Stimulated activated CD8-positive, alpha-beta memory T cell treated with anti-CD3 and anti-CD28 coated beads, Interleukin-12 subunit alpha, Interleukin-12 subunit beta, amount 100 ng/mL, for 24 hours (primary cell): Measurements from ENCODE around the gene RPS10.
"Not testable (repeated sequence)": the region's sequence is repeated elsewhere in the genome, so short reads cannot be mapped to it uniquely, and the experiment has no call there.

Source experiments
- DNase-seq: peaks from one replicate; pipeline ENCODE4 v3.0.0-alpha.2; 2020; ENCODE audit errors: extremely low read depth

Gene RPS10

DNA sequence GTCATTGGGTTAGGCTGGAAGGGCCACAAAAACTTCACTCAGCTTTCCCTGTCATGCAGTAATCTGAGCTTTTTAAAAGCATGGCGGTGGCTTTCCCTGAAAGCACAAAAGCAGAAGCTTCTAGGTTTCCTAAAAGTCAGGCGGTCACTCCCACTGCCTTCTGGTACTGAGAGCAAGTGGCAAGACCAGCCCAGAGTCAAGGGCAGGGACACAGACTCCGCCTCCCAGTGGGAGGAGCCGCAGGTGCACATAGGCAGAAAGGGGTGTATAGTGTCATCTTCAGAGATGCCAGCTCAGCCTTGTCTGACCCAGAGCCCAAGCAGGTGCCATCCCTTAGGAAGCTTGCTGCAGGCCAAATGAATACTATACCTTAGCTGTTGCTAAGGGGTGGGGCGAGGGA, 22.0 kb upstream of the RPS10 start:
- DNase-seq = no peak

DNA sequence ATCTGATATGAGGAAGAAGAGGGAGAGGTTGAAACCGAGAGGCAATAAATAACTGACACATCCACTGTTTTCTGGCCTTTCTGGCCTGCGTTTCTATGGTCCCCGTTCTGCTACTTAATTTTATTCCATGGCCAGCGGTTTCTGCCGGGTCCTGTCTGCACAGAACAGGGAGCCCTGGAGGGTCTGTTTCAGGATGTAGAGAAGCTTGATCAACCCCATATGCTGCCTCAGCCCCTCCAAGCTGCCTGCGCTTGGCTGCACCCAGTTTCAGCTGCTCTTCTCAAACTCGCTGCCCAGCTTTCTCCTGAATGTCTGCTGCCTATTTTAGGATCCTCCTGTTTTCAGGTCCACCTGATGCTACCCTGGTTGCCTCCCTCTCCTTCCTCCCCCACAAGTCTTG, 21.5 kb upstream of the RPS10 start:
- DNase-seq = no peak

DNA sequence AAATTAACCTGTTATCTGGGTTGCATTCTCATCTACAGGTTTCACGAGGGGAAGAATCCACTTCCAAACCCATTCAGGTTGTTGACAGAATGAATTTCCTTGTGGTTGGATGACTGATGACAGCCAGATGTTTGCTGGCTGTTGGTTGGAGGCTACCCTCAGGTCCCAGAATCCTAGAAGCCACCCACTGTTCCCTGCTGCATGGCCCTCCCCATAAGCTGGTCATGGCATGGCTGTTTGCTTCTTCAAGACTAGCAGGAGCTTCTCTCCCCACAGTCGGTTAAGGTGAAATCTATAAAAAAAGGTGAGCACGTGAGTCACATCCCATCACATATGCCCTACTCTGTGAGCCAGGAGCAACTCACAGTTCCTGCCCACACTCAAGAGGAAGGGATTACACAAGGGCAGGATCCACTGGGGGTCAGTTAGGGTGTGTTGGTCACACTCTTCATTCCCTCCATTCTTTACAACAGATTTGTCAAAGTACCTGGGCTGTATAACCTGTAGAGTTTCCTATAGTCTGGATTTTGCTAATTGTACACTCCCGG, 19.5 kb upstream of the RPS10 start:
- no peak for DNase-seq

DNA sequence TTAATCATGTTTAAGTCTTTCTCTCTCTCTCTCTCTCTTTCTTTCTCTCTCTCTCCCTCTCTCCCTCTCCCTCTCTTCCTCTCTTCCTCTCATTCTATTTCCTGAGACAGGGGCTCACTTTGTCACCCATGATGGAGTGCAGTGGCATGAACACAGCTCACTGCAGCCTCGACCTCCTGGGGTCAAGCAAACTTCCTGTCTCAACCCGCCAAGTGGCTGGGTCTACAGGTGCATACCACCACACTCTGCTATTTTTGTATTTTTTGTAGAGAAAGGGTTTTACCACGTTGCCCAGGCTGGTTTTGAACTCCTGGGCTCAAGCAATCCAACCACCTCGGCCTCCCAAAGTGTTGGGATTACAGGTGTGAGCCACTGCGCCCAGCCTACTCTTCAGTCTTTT, 15.7 kb upstream of the RPS10 start:
- DNase-seq = no peak

DNA sequence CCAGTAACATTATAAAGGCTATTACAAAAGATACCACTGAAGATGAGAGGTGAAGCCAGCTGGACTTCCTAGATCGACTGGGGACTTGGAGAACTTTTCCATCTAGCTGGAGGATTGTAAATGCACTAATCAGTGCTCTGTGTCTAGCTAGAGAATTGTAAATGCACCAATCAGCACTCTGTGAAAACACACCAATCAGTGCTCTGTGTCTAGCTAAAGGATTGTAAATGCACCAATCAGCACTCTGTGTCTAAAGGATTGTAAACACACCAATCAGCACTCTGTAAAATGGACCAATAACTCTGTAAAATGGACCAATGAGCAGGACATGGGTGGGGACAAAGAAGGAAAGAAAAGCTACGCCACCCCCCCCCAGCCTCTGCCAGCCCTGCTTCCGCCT, 13.6 kb upstream of the RPS10 start:
- DNase-seq = no peak

DNA sequence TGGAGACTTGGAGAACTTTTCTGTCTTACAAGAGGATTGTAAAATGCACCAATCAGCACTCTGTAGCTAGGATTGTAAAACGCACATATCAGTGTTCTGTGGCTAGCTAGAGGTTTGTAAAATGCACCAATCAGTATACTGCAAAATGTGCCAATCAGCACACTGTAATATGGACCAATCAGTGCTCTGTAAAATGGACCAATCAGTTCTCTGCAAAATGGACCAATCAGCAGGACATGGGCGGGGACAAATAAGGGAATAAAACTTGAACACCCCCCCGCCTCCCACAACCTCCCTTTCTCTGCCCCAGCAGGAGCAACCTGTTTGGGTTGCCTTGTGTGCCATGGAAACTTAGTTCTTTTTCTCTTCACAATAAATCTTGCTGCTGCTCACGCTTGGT, 12.8 kb upstream of the RPS10 start:
- DNase-seq = no peak

DNA sequence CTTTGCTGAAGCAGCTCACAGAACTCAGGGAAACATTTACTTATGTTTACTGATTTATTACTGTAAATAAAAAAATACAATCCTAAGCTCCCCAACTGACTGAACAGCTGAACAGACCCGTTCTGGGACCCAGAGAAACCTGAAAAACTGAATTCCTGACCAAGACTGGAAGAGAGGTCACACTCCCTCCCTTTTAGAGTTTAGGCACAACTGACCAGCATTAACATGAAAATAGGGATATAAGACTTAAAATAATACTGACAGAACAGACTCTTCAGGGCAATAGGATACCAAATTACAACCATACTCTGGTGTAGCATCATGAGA, 11.7 kb upstream of the RPS10 start:
- no peak for DNase-seq

DNA sequence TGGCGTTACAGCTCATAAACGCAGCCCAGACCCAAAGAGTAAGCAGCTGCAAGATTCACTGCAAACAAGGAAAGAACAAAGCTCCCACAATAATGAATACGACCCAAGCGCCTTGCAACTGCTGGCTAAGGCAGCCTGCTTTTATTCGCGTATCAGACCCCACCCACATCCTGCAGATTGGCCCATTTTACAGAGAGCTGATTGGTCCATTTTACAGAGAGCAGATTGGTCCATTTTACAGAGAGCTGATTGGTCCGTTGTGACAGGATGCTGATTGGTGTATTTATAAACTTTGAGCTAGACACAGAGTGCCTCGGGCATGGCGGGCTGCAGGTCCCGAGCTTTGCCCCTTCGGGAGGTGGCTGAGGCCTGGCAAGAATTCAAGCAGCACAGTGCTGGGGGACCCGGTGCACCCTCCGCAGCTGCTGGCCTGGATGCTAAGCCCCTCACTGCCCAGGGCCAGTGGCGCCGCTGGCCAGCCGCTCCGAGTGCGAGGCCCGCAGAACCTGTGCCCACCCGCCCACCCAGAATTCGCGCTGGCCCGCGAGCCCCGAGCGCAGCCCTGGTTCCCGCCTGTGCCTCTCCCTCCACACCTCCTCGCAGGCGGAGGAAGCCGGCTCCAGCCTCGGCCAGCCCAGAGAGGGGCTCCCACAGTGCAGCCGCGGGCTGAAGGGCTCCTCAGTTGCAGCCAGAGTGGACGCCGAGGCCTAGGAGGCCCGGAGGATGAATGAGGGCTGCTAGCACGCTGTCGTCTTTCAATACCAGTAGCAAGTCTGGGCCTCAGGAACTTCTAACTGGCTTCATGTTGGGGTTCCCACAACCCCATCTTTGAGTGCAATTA, 11.2 kb upstream of the RPS10 start:
- DNase-seq = no peak

DNA sequence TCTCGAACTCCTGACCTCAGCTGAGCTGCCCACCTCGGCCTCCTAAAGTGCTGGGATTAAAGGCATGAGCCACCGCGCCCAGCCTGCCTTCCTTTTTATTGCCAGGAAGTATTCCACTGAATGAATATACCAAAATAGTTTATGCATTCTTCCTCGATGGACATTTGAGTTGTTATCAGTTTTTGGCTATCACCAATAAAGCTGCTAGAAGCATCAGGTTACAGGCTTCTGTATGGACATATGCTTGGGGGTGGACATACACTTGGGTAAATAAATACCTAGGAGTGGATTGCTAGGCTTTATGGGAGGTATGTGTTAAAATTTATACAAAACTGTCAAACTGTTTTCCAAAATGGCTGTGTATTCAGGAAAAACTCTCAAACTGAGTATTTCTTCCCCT, 10.0 kb upstream of the RPS10 start:
- DNase-seq = no peak

DNA sequence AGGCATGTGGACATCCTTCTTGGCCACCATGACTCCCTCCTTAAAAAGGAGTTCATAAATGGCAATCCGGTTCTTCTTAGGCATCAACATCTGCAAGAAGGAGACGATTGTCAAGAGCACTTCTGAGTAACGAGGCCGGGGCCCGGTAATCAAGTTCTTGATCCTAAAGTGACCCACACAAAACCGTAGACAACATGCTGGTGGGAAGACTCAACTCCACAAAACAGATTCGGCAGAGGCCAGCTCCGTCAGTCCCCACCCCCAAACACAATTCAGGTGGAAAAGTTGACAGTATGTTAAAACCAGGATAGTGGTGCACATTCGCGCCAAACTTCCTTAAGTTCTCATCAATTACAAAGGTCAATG, 754 bp downstream of the RPS10 start:
- no peak for DNase-seq

DNA sequence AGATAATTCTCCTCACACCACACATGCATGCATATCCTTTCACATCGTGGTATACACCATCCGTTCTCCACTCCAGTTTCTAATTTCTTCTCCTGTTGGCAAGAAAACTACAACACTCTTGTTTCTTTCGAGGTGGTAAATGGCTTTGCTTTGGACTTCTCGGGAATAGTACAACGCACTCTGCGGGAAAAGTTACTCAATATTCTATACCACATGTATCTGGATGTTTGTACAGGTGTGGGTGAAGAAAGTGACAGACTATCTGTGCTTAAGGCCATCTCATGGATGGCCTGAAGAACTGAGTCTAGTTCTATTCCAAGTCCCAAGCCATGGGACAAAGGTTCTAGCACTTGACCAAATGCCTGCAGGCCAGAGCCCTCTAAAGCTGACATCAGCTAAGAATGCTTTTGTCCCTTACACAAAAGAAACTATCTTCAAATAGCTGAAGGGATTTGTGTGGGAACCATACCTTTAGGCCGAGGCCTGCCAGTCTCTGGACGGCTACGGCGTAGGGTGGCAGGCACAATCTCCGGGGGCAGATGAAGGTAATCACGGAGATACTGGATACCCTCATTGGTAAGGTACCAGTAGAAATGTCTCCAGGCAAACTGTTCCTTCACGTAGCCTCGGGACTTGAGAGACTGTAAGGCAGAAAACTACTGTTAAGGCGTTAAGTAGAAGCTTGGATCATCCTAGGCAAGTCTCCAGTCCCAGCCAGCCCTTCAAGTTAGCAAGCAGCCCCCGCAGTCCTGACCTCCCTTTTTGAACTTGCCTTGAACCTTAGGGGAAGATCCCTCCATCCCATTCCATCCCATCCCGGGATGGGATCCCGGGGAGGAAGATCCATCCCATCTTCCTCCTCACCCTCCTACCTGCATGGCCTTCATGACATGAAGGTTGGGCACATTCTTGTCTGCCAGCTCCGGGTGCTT, 1.4 kb downstream of the RPS10 start:
- no peak for DNase-seq

DNA sequence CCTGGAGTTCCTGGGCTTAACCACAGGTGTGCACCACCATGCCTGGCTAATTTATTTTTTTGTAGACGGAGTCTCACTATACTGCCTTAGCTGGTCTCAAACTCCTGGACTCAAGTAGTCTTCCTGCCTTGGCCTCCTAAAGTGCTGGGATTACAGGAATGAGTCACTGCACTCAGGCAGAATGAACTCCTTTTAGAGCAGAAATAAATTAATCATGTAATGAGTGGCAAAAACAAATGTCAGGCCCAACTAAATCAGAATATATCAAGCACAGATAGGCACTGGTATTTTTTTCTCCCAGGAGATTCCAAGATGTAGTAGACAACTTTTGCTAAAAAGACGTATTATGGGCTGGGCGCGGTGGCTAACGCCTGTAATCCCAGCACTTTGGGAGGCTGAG, 2.6 kb downstream of the RPS10 start:
- no peak for DNase-seq

DNA sequence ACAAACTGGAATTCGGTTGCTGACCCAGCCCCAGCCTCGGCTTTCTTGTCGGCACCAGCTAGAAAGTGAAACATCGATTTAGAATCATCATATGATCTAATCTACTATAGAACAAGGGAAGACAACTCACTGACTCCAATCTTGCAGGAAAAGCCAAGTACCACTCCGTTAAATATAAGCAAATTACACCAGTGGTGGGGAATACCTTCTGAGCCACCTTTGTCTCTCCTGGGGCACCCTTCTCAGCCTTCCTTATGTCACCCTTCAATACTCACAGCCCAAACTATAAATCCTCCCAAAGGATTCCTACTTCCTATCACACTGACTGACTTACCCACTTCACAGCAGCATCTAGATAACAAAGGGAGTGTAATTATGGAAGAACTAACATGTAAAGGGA, 7.5 kb downstream of the RPS10 start:
- DNase-seq = no peak

DNA sequence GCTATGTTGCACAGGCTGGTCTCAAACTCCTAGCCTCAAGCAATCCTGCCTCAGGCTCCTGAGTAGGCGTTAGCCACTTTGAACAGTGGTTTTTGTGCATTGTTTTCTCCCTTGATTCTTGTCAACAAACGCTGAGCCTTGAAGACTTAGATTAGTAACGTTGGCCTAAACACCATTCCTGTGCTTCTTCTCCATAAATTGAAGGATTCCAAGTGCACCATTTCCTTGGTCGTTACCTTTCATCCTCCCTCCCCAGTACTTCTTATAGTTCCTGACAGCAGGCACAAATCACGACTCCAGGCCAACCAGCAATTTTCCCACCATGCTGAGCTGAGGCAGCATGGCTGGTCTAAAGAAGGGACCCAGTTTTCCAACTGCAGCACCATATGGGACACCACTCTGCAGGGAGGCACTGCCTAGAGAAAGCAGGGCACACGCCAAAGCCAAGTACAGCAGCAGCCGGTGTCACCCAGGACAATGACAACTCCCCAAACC, 8.9 kb downstream of the RPS10 start:
- DNase-seq = no peak

DNA sequence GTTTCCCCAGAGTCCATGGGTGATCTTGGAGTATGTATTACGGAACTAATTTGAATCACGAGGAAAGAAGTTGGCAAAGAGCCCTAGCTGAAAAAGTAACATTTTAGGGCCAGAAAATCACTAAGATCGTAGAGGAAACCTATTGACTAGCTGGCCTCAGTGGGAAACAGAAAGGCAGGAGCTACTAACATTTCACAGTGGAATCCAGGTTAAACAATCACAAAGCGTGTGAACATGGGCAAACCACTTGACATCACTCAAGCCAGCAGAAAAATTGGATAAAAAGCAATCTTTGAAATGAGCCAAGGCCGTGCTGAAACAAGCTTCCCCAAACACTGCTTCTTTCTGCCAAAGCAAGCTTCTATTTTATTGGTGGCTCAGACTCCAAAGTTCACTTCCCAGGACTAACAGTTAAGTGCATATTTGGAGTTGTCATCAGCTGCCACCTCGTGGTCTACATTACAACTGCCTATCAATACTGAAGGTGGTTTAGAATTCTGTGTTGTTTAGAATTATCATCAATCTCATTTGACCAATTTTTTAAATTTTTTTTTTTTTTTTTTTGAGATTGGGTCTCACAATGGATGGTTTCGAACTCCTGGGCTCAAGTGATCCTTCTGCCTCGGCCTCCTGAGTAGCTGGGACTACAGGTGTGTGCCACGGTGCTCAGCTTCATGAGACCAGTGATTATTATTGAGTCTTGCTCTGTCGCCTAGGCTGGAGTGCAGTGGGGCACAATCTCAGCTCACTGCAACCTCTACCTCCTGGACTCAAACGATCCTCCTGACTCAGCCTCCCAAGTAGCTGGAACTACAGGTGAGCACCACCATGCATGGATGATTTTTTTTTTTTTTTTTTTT, 10.6 kb downstream of the RPS10 start:
- no peak for DNase-seq

DNA sequence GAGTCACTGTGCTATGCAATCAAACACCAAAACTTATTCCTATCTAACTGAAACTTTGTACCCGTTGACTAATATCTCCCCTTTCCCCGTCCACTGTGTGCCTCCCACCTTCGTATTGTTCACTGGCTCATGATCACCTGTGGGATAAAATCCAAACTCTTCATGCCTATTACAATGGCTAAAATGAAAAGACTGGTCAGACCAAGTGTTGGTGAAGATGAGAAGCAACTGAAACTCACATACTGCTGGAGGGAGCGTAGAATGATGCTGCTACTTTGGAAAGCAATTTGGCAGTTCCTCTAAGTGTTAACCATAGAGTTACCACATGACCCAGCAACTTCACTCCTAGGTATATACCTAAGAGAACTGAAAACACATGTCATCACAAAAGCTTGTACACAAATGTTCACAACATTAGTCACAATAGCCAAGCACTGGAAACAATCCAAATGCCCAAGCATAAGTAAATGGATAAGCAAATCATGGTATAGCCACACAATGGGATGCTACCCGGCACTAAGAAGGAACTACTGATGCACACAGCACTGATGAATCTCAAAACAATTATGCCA, 13.1 kb downstream of the RPS10 start:
- DNase-seq = no peak

DNA sequence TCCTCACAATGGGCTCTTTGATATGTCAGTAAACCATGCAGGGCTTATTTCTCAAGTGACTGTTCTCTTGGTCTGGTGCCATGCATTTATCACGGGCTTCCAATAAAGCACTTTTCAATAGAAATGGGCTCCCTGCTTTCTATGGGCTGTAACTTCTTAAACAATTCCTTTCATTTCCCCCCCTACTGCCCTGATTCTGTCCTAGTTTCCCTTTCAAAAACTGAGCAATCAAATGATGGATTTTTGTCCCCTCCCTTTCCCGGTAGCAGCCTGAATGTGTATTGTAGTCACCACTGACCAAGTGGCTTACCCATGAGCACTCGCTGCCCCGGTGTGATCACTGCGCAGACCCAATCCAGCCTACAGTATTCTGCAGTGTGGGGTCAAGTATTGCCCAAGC, 13.9 kb downstream of the RPS10 start:
- no peak for DNase-seq

DNA sequence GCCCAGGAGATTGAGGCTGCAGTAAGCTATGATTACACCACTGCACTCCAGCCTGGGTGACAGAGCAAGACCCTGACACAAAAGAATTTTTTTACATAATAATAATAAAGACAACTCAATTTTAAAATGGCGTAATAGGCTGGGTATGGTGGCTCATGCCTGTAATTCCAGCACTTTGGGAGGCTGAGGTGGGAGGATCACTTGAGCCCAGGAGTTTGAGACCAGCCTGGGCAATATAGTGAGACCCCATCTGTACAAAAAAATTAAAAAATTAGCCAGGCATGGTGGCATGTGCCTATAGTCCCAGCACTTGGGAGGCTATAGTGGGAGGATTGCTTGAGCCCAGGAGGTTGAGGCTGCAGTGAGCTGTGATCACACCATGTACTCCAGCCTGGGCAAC, 18.0 kb downstream of the RPS10 start:
- DNase-seq = not testable (repeated sequence)

DNA sequence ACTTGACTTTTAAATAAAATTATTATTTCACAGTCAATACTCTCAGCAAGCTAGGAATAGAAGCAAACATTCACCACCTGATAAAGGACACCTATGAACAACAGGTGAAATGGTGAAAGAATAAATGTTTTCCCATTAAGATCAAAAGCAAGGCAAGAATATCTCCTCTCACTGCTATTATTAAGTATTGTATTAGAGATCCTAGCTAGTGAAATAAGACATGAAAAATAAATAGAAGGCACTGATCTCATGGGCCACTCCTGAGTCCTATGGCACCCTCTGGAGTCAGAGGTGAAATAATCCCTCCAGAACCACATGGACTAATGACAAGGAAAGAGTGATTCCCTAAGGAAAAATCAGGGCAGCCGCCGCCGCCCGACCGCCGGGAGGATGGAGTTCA, 29.4 kb downstream of the RPS10 start:
- no peak for DNase-seq

DNA sequence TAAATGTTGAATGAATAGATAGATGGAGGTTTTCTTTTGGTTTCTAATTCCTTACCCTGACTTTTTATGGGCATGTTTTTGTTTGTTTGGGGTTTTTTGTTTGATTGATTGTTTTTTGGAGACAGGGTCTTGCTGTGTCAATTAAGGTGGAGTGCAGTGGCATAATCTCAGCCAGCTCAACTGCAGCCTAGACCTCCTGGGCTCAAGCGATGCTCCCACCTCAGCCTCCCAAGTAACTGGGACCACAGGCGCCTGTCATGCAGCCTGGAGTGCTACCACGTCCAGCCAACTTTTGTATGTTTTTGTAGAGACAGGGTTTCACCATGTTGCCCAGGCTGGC, 31.9 kb downstream of the RPS10 start:
- DNase-seq = no peak

DNA sequence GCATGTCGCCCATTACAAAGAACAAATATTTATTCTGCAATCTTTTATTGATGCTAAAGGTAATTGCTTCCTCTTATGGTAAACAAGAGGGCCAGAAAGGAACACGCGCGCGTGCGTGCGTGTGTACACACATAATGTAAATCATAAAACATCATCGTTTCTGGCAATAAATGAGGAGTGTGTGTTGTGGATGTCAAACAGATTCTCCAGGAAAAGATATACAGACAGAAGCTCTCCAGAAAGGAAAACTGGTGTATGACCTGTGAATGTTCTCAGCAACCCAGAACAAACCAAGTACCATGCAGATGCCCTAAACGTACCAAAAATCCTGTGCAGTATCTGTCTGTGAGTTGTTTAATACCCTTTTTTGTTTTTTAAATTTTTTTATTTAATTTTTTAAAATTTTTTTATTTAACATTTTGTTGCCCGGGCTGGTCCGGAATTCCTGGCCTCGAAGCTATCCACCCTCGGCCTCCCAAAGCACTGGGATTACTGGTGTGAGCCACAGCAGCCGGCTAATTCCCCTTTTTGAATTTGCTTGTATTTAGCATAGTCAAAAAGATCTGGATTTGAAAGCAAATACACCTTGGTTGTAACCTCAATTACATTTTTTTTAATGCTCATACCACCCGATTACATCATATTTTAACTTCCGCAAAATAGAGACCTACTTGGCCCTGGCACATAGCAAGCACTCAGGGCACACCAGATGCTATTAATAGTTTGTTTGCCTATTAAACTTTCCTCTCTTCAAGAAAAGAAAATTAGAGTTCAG, 32.5 kb downstream of the RPS10 start:
- no peak for DNase-seq
